22Rv1 (cell line): Measurements from ENCODE around the gene MKI67.

Experiments
- H3K27ac ChIP-seq: fragments of 450-650 bp; 2 replicates; pipeline ENCODE4 v1.5.1; 2017
- CTCF ChIP-seq: fragments of 450-650 bp; IDR thresholded peaks from 2 replicates; pipeline ENCODE4 v1.5.1; 2017; ENCODE audit warnings: mild to moderate bottlenecking
- ZFX ChIP-seq: fragments of 450-650 bp; IDR thresholded peaks from 2 replicates; pipeline ENCODE4 v1.6.1; 2017; ENCODE audit warnings: antibody characterized with exemption, borderline replicate concordance

Gene MKI67

GRCh38 chr10:128124813-128125403, 1.3 kb downstream of the MKI67 start:
- peak overlapping the region; percentile 79 for H3K27ac ChIP-seq
- TF ChIP-seq ZFX (no peak), CTCF (no peak)

DNA sequence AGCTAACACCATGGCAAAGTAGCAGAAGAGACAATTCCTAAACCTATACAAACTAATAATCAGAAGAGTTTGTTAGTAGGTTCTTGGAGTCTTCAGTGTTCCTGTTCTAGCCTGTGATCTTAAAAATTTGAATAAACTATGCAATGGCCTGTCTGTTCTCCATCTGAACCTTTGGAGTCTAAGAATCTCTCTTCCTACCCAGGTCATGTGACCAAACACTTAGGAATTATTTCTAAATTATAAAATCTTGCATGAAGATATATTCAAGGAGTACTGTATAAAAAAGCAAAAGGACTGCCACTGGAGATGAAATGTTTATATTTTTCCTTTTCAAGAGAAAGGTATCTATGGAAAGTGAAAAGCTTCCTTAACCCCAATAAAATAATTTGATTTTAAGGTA, 2.4 kb downstream of the MKI67 start:
- no peak overlapping the region for H3K27ac ChIP-seq

GRCh38 chr10:128122931-128123330, 3.3 kb downstream of the MKI67 start:
- H3K27ac ChIP-seq: no peak overlapping the region
- no peak for TF ChIP-seq CTCF
- TF ChIP-seq ZFX: no peak

More for the DNA sequence above, 2.4 kb downstream of the MKI67 start:
- no peak for TF ChIP-seq ZFX
- no peak for TF ChIP-seq CTCF

GRCh38 chr10:128121750-128122412, 4.3 kb downstream of the MKI67 start:
- H3K27ac ChIP-seq: no peak overlapping the region
- no peak for TF ChIP-seq CTCF
- no peak for TF ChIP-seq ZFX

DNA sequence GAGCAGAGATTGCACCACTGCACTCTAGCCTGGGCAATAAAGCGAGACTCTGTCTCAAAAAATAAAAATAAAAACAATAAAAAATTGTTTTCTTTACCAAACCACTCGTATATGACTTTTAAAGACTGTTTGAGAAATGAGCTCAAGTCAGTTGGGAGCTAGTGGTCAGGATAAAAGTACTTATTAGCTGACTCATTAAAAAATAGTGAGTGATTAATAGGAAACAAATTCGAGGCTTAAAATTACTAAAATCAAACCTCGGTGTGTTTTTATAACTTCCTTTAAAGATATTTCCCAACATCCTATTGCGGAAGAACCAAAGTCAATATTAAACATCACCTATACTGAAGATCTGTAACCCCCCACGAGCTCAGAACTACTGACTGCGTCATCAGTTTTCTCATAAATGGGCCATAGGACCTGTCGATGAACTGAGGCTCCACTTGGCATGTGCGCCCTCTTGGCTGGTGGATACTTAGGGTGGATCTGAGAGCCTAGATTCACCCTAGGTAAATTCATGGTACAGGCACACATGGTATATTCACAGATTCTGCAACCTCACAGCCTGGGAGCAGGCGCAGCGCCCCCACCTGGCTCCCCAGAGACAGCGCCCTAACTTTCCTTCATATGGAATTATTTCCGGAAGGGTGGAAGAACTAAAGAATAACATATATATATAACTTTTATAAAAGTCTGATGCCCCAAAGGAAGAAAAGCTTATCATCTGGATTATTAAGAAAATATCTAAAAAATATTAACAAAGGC, 9.2 kb downstream of the MKI67 start:
- TF ChIP-seq ZFX: no peak
- TF ChIP-seq CTCF: peak; percentile 45
- H3K27ac ChIP-seq: no peak overlapping the region

- TF ChIP-seq CTCF (no peak), ZFX (no peak)
- no peak overlapping the region for H3K27ac ChIP-seq
These were observed 10.0 kb downstream of the MKI67 start for GRCh38 chr10:128116187-128116586.

GRCh38 chr10:128115356-128115755, 10.9 kb downstream of the MKI67 start:
- no peak overlapping the region for H3K27ac ChIP-seq
- TF ChIP-seq ZFX: no peak
- TF ChIP-seq CTCF: no peak
